Activated CD4-positive, alpha-beta memory T cell treated with anti-CD3 and anti-CD28 coated beads, Interleukin-2, amount 10 ng/mL, durations not matched to agents 7 days and 5 days (primary cell): ENCODE results near the gene UTP18. TPM values are rescaled to one million over a fixed set of nuclear protein-coding genes. Genes with fewer than 3 reads are reported as not detected.
"Not testable (repeated sequence)": the region's sequence is repeated elsewhere in the genome, so short reads cannot be mapped to it uniquely, and the experiment has no call there.

Experiments
- CTCF ChIA-PET: fragments of 350-600 bp; sonication (Branson Sonifier 250); formaldehyde crosslinking; loops from one replicate; lab custom pipeline; 2021; ENCODE audit warnings: antibody characterized with exemption, inconsistent platforms; lab: Charles Lee
- POLR2A ChIA-PET: fragments of 350-600 bp; sonication (Branson Sonifier 250); formaldehyde crosslinking; loops from one replicate; lab custom pipeline; 2021; ENCODE audit warnings: antibody characterized with exemption; lab: Charles Lee
- DNase-seq: peaks from one replicate; pipeline ENCODE4 v3.0.0-alpha.2; 2020
- H3K27ac Mint-ChIP-seq: one replicate; pipeline ENCODE4 v1.8.0; 2021; ENCODE audit warnings: mild to moderate bottlenecking, mixed read lengths
- H3K27me3 Mint-ChIP-seq: one replicate; pipeline ENCODE4 v1.8.0; 2021; ENCODE audit warnings: mixed read lengths
- H3K36me3 Mint-ChIP-seq: one replicate; pipeline ENCODE4 v1.8.0; 2021; ENCODE audit warnings: low read depth, mixed read lengths
- H3K4me1 Mint-ChIP-seq: one replicate; pipeline ENCODE4 v1.8.0; 2021; ENCODE audit warnings: mixed read lengths
- H3K4me3 Mint-ChIP-seq: one replicate; pipeline ENCODE4 v1.8.0; 2021; ENCODE audit warnings: mild to moderate bottlenecking, mixed read lengths
- H3K9me3 Mint-ChIP-seq: one replicate; pipeline ENCODE4 v1.8.0; 2021; ENCODE audit warnings: mixed read lengths
- total RNA-seq, 2 experiments: library from RNA; stranded (reverse); gene quantifications; one replicate each; pipeline ENCODE4 v1.2.3, GENCODE V29; 2021

Gene UTP18
- total RNA-seq, 2 experiments from 2014 or later = 44.4 to 45.2 TPM

- H3K27me3 Mint-ChIP-seq = peaks cover 14% of the 10 kb centered on the region
- H3K27ac Mint-ChIP-seq = no peak overlapping the region
- no peaks in the 10 kb centered on the region for H3K4me1 Mint-ChIP-seq
- no peak overlapping the region for H3K4me3 Mint-ChIP-seq
- H3K9me3 Mint-ChIP-seq = peaks cover 12% of the 10 kb centered on the region
- CTCF ChIA-PET = interaction anchor here (0.6 kb wide), 1 partner anchor 52 kb away, joined by 3 read pairs; no protein-coding TSS in a partner anchor
- POLR2A ChIA-PET = no interaction called here
- no peaks in the 10 kb centered on the region for H3K36me3 Mint-ChIP-seq
- DNase-seq = no peak
Measured at GRCh38 chr17:51319186-51319585, 58.8 kb downstream of the UTP18 start.

- DNase-seq = no peak
- Mint-ChIP-seq H3K36me3 (no peaks in the 10 kb centered on the region), H3K4me3 (no peak overlapping the region), H3K27ac (no peak overlapping the region), H3K27me3 (peaks cover 14% of the 10 kb centered on the region), H3K9me3 (peaks cover 5% of the 10 kb centered on the region), H3K4me1 (no peaks in the 10 kb centered on the region)
- ChIA-PET POLR2A (no interaction called here), CTCF (interaction anchor here (1.6 kb wide), 1 partner anchor 23 kb away, joined by 3 read pairs; no protein-coding TSS in a partner anchor)
Measured at GRCh38 chr17:51322390-51323029, 62.2 kb downstream of the UTP18 start.

- no peaks in the 10 kb centered on the region for H3K9me3 Mint-ChIP-seq
- H3K36me3 Mint-ChIP-seq = no peaks in the 10 kb centered on the region
- DNase-seq = no peak
- no peak overlapping the region for H3K27ac Mint-ChIP-seq
- no peaks in the 10 kb centered on the region for H3K4me1 Mint-ChIP-seq
- POLR2A ChIA-PET = no interaction called here
- CTCF ChIA-PET = no interaction called here
- peaks cover 21% of the 10 kb centered on the region for H3K27me3 Mint-ChIP-seq
- H3K4me3 Mint-ChIP-seq = no peak overlapping the region
Measured at GRCh38 chr17:51325471-51325870, 65.1 kb downstream of the UTP18 start.

GRCh38 chr17:51330861-51331503 is 70.6 kb downstream of the UTP18 start:
- peaks cover 26% of the 10 kb centered on the region for H3K27me3 Mint-ChIP-seq
- DNase-seq, CTCF ChIA-PET, H3K9me3 Mint-ChIP-seq, H3K27ac Mint-ChIP-seq, H3K4me1 Mint-ChIP-seq, H3K36me3 Mint-ChIP-seq, H3K4me3 Mint-ChIP-seq, POLR2A ChIA-PET: not testable (repeated sequence)

DNA sequence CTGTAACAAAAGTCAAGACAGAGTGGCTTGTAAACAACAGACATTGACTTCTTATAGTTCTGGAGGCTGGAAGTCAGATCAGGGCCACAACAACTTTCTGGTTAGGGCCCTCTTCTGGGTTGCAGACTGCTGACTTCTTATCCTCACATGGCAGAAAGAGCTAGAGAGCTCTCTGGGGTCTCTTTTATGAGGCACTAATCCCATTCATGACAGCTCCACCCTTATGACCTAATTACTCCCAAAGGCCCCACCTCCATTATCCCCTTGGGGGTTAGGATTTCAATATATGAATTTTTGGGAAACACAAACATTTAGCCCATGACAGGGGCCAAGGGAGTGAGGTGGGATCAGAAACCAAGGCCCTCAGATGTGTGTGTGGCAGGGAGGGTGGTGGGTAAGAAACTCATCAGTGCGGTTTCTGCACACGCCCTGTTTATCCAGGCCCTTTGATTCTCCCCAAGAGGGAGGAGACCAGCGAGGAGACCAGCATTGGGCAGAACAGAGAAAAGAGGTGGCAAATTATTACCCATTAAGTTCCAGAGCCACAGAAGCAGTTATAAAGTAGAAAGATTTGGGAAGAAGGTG is 74.8 kb downstream of the UTP18 start:
- POLR2A ChIA-PET = no interaction called here
- no peak for DNase-seq
- H3K9me3 Mint-ChIP-seq = no peaks in the 10 kb centered on the region
- CTCF ChIA-PET = no interaction called here
- H3K4me1 Mint-ChIP-seq = no peaks in the 10 kb centered on the region
- H3K36me3 Mint-ChIP-seq = no peaks in the 10 kb centered on the region
- H3K27ac Mint-ChIP-seq = no peak overlapping the region
- no peak overlapping the region for H3K4me3 Mint-ChIP-seq
- H3K27me3 Mint-ChIP-seq = peaks cover 11% of the 10 kb centered on the region

DNA sequence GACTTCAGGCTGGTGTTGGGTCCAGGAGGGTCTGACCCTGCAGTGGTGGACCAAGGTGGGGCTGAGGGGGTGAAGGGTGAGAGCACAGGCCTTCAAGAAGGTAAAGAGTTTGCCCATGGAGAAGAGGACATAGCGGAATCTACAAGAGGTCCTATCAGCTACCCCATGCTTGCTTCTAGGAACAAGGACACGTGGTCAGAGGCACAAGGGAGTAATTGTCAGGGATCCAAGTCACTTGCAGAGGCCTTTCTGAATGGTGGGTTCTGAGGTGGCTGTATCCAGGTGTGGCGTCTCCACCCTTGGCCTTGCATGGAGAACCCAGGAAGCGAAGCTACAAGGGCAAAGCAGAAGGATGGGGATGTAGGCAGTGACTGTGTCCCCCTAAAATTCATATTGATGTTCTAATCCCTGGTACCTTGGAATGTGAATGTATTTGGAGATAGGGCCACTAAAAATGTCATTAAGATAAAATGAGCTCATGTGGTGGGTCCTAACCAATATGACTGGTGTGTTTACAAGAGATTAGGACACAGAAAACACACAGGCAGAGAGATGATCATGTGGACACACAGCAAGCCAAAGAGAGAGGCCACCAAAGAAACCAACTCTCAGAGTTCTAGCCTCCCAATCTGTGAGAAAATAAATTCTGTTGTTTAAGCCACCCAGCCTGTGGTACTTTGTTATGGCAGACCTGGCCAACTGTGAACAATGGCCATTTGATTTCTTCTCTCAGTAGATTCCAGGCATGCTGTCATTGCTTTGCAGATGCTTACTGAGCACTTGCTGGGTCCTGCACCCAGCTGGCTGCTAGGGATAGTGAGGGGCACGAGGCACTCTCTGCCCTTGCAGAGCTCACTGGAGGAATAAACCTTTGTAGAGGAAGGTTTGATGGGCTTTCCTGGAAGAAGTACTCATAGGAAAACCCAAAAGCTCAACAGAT is 75.8 kb downstream of the UTP18 start:
- no peaks in the 10 kb centered on the region for H3K4me1 Mint-ChIP-seq
- H3K4me3 Mint-ChIP-seq = no peak overlapping the region
- no peaks in the 10 kb centered on the region for H3K9me3 Mint-ChIP-seq
- CTCF ChIA-PET = interaction anchor here (1.3 kb wide), 1 partner anchor 37 kb away, joined by 4 read pairs; no protein-coding TSS in a partner anchor
- no peak overlapping the region for H3K27ac Mint-ChIP-seq
- peaks cover 10% of the 10 kb centered on the region for H3K27me3 Mint-ChIP-seq
- no peaks in the 10 kb centered on the region for H3K36me3 Mint-ChIP-seq
- POLR2A ChIA-PET = no interaction called here
- DNase-seq = no peak

GRCh38 chr17:51341457-51341856 is 81.1 kb downstream of the UTP18 start:
- ChIA-PET CTCF (interaction anchor here (0.7 to 1.1 kb wide), 2 partner anchors 30 to 1141 kb away, joined by 3 read pairs; no protein-coding TSS in a partner anchor), POLR2A (no interaction called here)
- Mint-ChIP-seq H3K27me3 (peaks cover 12% of the 10 kb centered on the region), H3K4me3 (no peak overlapping the region), H3K9me3 (no peaks in the 10 kb centered on the region), H3K4me1 (no peaks in the 10 kb centered on the region), H3K27ac (no peak overlapping the region), H3K36me3 (no peaks in the 10 kb centered on the region)
- DNase-seq = no peak

DNA sequence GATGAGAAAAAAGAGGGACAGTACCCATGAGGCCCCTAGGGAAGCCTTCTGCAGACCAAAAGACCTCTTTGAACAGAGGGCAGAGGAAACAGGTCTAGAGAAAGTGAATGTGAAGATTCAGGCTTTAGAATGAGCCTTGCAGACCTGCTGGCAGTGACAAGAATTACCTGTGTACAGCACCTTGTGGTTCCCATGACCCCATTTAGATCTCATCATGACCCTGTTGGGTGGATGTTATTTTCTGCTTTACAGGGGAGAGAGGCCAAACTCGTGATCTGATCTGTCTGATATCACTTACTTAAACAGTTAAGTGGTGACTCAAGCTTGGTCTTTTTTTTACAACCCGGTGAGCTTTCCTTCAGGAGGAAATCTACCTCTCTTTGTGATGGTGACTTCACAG is 81.9 kb downstream of the UTP18 start:
- CTCF ChIA-PET = interaction anchor here (1.1 kb wide), 1 partner anchor 29 kb away, joined by 3 read pairs; no protein-coding TSS in a partner anchor
- H3K4me3 Mint-ChIP-seq = no peak overlapping the region
- no peaks in the 10 kb centered on the region for H3K9me3 Mint-ChIP-seq
- POLR2A ChIA-PET = no interaction called here
- H3K27ac Mint-ChIP-seq = no peak overlapping the region
- DNase-seq = no peak
- peaks cover 12% of the 10 kb centered on the region for H3K27me3 Mint-ChIP-seq
- no peaks in the 10 kb centered on the region for H3K36me3 Mint-ChIP-seq
- H3K4me1 Mint-ChIP-seq = no peaks in the 10 kb centered on the region

- ChIA-PET CTCF (no interaction called here), POLR2A (no interaction called here)
- Mint-ChIP-seq H3K27ac (no peak overlapping the region), H3K36me3 (no peaks in the 10 kb centered on the region), H3K4me1 (no peaks in the 10 kb centered on the region), H3K9me3 (no peaks in the 10 kb centered on the region), H3K27me3 (peaks cover 14% of the 10 kb centered on the region), H3K4me3 (no peak overlapping the region)
- no peak for DNase-seq
Measured at GRCh38 chr17:51344532-51344931, 84.2 kb downstream of the UTP18 start.

DNA sequence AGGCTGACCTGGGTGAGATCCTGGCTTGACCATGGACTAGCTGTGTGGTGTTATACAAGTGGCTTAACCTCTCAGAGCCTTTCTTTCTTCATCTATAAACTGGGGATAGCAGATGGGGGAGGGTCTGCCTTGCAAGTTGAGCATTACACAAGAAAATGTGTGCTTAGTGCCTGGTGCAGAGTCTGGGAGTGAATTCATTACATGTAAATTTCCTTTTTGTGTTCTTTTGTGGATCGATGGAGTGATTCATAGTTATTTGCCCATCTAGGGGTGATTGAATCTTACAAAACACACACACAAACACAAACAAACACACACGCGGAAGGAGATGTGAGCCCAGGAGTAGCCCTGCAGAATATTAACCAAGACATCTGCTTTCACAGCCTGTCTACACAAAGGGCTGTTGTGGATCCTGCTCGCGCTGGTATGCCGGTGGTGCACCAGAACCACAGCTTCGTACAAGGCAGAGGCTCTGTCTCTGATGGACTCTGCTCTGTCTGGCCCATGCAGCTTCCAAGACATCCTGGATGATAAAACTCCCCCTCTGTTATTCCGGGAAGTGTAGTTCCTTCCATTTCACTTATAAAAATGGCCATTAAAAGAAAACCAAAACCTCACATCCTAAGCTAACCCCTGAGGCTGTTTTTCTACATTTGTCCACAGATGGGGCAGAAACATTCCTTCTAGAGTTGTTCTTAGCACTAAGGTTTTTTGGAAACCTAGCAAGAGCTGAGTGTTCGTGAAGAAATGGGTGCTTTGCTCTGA is 86.1 kb downstream of the UTP18 start:
- ChIA-PET CTCF (interaction anchor here (0.6 to 0.9 kb wide), 2 partner anchors 9 to 227 kb away, joined by 3 read pairs; no protein-coding TSS in a partner anchor), POLR2A (no interaction called here)
- Mint-ChIP-seq H3K27ac (no peak overlapping the region), H3K9me3 (no peaks in the 10 kb centered on the region), H3K4me3 (no peak overlapping the region), H3K36me3 (no peaks in the 10 kb centered on the region), H3K27me3 (peaks cover 16% of the 10 kb centered on the region), H3K4me1 (no peaks in the 10 kb centered on the region)
- DNase-seq = no peak
